CD8-positive, alpha-beta memory T cell (primary cell): ENCODE data around the gene ANKRD33. TPM values are rescaled to one million over a fixed set of nuclear protein-coding genes. Genes with fewer than 3 reads are reported as not detected.

ENCODE experiments used
- CTCF ChIA-PET: fragments of 350-600 bp; sonication (Branson Sonifier 250); formaldehyde crosslinking; loops from one replicate; lab custom pipeline; 2021; ENCODE audit warnings: antibody characterized with exemption; lab: Charles Lee
- POLR2A ChIA-PET: fragments of 350-600 bp; sonication (Branson Sonifier 250); formaldehyde crosslinking; loops from one replicate; lab custom pipeline; 2021; ENCODE audit warnings: antibody characterized with exemption; lab: Charles Lee
- DNase-seq, 5 donors: peaks; one replicate each; pipeline versions ENCODE4 v3.0.0 to v3.0.0-alpha.2; 2020 to 2022; ENCODE audit warnings: mixed read lengths in 1 of 5
- H3K27ac ChIP-seq: one replicate; pipeline ENCODE4 v1.7.0; 2013; ENCODE audit warnings: low read depth, mild to moderate bottlenecking, low read length, moderate library complexity
- H3K27me3 ChIP-seq: 2 replicates; pipeline ENCODE4 v1.7.0; 2013; ENCODE audit warnings: low read length, mild to moderate bottlenecking; ENCODE audit not compliant: insufficient read depth, poor library complexity, severe bottlenecking
- H3K36me3 ChIP-seq: 2 replicates; pipeline ENCODE4 v1.7.0; 2013; ENCODE audit warnings: mild to moderate bottlenecking, low read length, moderate library complexity; ENCODE audit not compliant: insufficient read depth
- H3K4me1 ChIP-seq: 2 replicates; pipeline ENCODE4 v1.7.0; 2013; ENCODE audit warnings: mild to moderate bottlenecking, low read length, moderate library complexity; ENCODE audit not compliant: insufficient read depth
- H3K4me3 ChIP-seq: 2 replicates; pipeline ENCODE4 v1.7.0; 2013; ENCODE audit warnings: mild to moderate bottlenecking, low read length
- H3K9me3 ChIP-seq: 2 replicates; pipeline ENCODE4 v1.7.0; 2013; ENCODE audit warnings: mild to moderate bottlenecking, low read length
- H3K27ac Mint-ChIP-seq, 8 donors: one replicate each; pipeline ENCODE4 v1.8.0; 2020 to 2021; ENCODE audit warnings: mixed read lengths in 8 of 8, mild to moderate bottlenecking in 6 of 8, inconsistent platforms in 3 of 8, moderate library complexity in 3 of 8
- H3K27me3 Mint-ChIP-seq, 2 donors: one replicate each; pipeline ENCODE4 v1.8.0; 2020 to 2021; ENCODE audit warnings: mixed read lengths in 2 of 2, mild to moderate bottlenecking in 1 of 2, moderate library complexity in 1 of 2
- H3K36me3 Mint-ChIP-seq, 3 donors: one replicate each; pipeline ENCODE4 v1.8.0; 2020 to 2021; ENCODE audit warnings: mixed read lengths in 3 of 3, inconsistent platforms in 1 of 3, mild to moderate bottlenecking in 1 of 3
- H3K4me1 Mint-ChIP-seq, 3 donors: one replicate each; pipeline ENCODE4 v1.8.0; 2020 to 2021; ENCODE audit warnings: mixed read lengths in 3 of 3, inconsistent platforms in 1 of 3, mild to moderate bottlenecking in 1 of 3
- H3K4me3 Mint-ChIP-seq, 7 donors: one replicate each; pipeline ENCODE4 v1.8.0; 2020 to 2021; ENCODE audit warnings: mixed read lengths in 7 of 7, mild to moderate bottlenecking in 6 of 7, moderate library complexity in 4 of 7, inconsistent platforms in 2 of 7
- H3K9me3 Mint-ChIP-seq, 5 donors: one replicate each; pipeline ENCODE4 v1.8.0; 2020 to 2022; ENCODE audit warnings: mixed read lengths in 5 of 5, mild to moderate bottlenecking in 3 of 5, moderate library complexity in 2 of 5, inconsistent platforms in 1 of 5
- polyA plus RNA-seq: library from polyadenylated mRNA; unstranded; fragments of 300-500 nt; fragmentation: Illumina TruSeq; gene quantifications from one replicate; pipeline ENCODE4 v1.2.3, GENCODE V29; 2021
- total RNA-seq, 2 experiments: library from RNA; stranded (reverse); gene quantifications; one replicate each; pipeline ENCODE4 v1.2.3, GENCODE V29; 2021

Gene ANKRD33
- total and polyA plus RNA-seq, 3 experiments from 2014 or later, result not detected

GRCh38 chr12:51917041-51917590, 29.2 kb downstream of the ANKRD33 start:
- no peaks in the 10 kb centered on the region for H3K4me1 ChIP-seq
- DNase-seq, result no peak
- POLR2A ChIA-PET, result no interaction called here
- H3K27me3 ChIP-seq, result no peaks in the 10 kb centered on the region
- no peaks in the 10 kb centered on the region for H3K4me1 Mint-ChIP-seq
- peaks cover 0 to 1% (median 0%) of the 10 kb centered on the region in 3 donors for H3K36me3 Mint-ChIP-seq
- H3K36me3 ChIP-seq, result no peaks in the 10 kb centered on the region
- H3K4me3 Mint-ChIP-seq, result no peak overlapping the region
- H3K9me3 ChIP-seq, result no peaks in the 10 kb centered on the region
- H3K27ac ChIP-seq, result no peak overlapping the region
- H3K27ac Mint-ChIP-seq, result no peak overlapping the region
- CTCF ChIA-PET, result no interaction called here
- no peak overlapping the region for H3K4me3 ChIP-seq
- no peaks in the 10 kb centered on the region for H3K9me3 Mint-ChIP-seq
- peaks cover 2 to 8% of the 10 kb centered on the region in 2 donors for H3K27me3 Mint-ChIP-seq

- H3K4me1 Mint-ChIP-seq, result peaks cover 0 to 2% (median 0%) of the 10 kb centered on the region in 3 donors
- H3K36me3 ChIP-seq, result no peaks in the 10 kb centered on the region
- peak overlapping the region in 1 of 8 donors; percentile 58 for H3K27ac Mint-ChIP-seq
- DNase-seq, result no peak
- peaks cover 0 to 6% of the 10 kb centered on the region in 2 donors for H3K27me3 Mint-ChIP-seq
- H3K4me1 ChIP-seq, result no peaks in the 10 kb centered on the region
- H3K9me3 Mint-ChIP-seq, result no peaks in the 10 kb centered on the region
- H3K27me3 ChIP-seq, result no peaks in the 10 kb centered on the region
- no peak overlapping the region for H3K4me3 ChIP-seq
- H3K9me3 ChIP-seq, result no peaks in the 10 kb centered on the region
- no peaks in the 10 kb centered on the region for H3K36me3 Mint-ChIP-seq
- no peak overlapping the region for H3K4me3 Mint-ChIP-seq
- POLR2A ChIA-PET, result no interaction called here
- CTCF ChIA-PET, result interaction anchor here (1.1 kb wide), 1 partner anchor 107 kb away, joined by 4 read pairs; no protein-coding TSS in a partner anchor
- no peak overlapping the region for H3K27ac ChIP-seq
Observed at GRCh38 chr12:51917746-51918453, 30.0 kb downstream of the ANKRD33 start.

- Histone ChIP-seq H3K27me3 (no peaks in the 10 kb centered on the region), H3K4me1 (no peaks in the 10 kb centered on the region), H3K36me3 (no peaks in the 10 kb centered on the region), H3K27ac (no peak overlapping the region), H3K9me3 (no peaks in the 10 kb centered on the region), H3K4me3 (no peak overlapping the region)
- Mint-ChIP-seq H3K36me3 (no peaks in the 10 kb centered on the region), H3K4me3 (no peak overlapping the region), H3K4me1 (peaks cover 0 to 6% (median 2%) of the 10 kb centered on the region in 3 donors), H3K27ac (peak overlapping the region in 1 of 8 donors; percentile 39), H3K9me3 (no peaks in the 10 kb centered on the region), H3K27me3 (peaks cover 0 to 5% of the 10 kb centered on the region in 2 donors)
- DNase-seq, result no peak
- CTCF ChIA-PET, result no interaction called here
- POLR2A ChIA-PET, result no interaction called here
Observed at GRCh38 chr12:51920046-51920445, 32.1 kb downstream of the ANKRD33 start.

GRCh38 chr12:51921017-51921725, 33.3 kb downstream of the ANKRD33 start:
- Mint-ChIP-seq H3K27me3 (peaks cover 0 to 7% of the 10 kb centered on the region in 2 donors), H3K4me3 (no peak overlapping the region), H3K4me1 (peaks cover 0 to 6% (median 2%) of the 10 kb centered on the region in 3 donors), H3K9me3 (no peaks in the 10 kb centered on the region), H3K36me3 (no peaks in the 10 kb centered on the region), H3K27ac (no peak overlapping the region)
- Histone ChIP-seq H3K27me3 (no peaks in the 10 kb centered on the region), H3K4me3 (no peak overlapping the region), H3K4me1 (no peaks in the 10 kb centered on the region), H3K9me3 (no peaks in the 10 kb centered on the region), H3K36me3 (no peaks in the 10 kb centered on the region), H3K27ac (no peak overlapping the region)
- no peak for DNase-seq
- CTCF ChIA-PET, result interaction anchor here (1.7 kb wide), 1 partner anchor 57 kb away, joined by 3 read pairs; no protein-coding TSS in a partner anchor
- POLR2A ChIA-PET, result no interaction called here

- Histone ChIP-seq H3K9me3 (no peaks in the 10 kb centered on the region), H3K4me1 (no peaks in the 10 kb centered on the region), H3K36me3 (no peaks in the 10 kb centered on the region), H3K4me3 (no peak overlapping the region), H3K27me3 (no peaks in the 10 kb centered on the region), H3K27ac (no peak overlapping the region)
- H3K4me1 Mint-ChIP-seq, result peaks cover 0 to 6% (median 2%) of the 10 kb centered on the region in 3 donors
- peaks cover 0 to 7% of the 10 kb centered on the region in 2 donors for H3K27me3 Mint-ChIP-seq
- H3K9me3 Mint-ChIP-seq, result no peaks in the 10 kb centered on the region
- ChIA-PET CTCF (interaction anchor here (1.0 to 2.7 kb wide), 8 partner anchors 10 to 98 kb away, joined by 3 to 15 read pairs (median 5); no protein-coding TSS in a partner anchor), POLR2A (no interaction called here)
- no peak overlapping the region for H3K27ac Mint-ChIP-seq
- H3K4me3 Mint-ChIP-seq, result no peak overlapping the region
- DNase-seq, result no peak
- no peaks in the 10 kb centered on the region for H3K36me3 Mint-ChIP-seq
Observed at GRCh38 chr12:51922146-51922545, 34.2 kb downstream of the ANKRD33 start.

GRCh38 chr12:51922762-51923505, 35.0 kb downstream of the ANKRD33 start:
- no peaks in the 10 kb centered on the region for H3K36me3 Mint-ChIP-seq
- Histone ChIP-seq H3K4me3 (no peak overlapping the region), H3K36me3 (no peaks in the 10 kb centered on the region), H3K27ac (no peak overlapping the region), H3K27me3 (no peaks in the 10 kb centered on the region), H3K9me3 (no peaks in the 10 kb centered on the region), H3K4me1 (no peaks in the 10 kb centered on the region)
- no peak overlapping the region for H3K27ac Mint-ChIP-seq
- ChIA-PET POLR2A (no interaction called here), CTCF (interaction anchor here (0.8 to 2.7 kb wide), 14 partner anchors 11 to 302 kb away, joined by 3 to 15 read pairs (median 3); partner anchors contain the start of gene ACVRL1)
- peaks cover 0 to 7% of the 10 kb centered on the region in 2 donors for H3K27me3 Mint-ChIP-seq
- no peak for DNase-seq
- H3K4me3 Mint-ChIP-seq, result no peak overlapping the region
- H3K4me1 Mint-ChIP-seq, result peaks cover 0 to 6% (median 2%) of the 10 kb centered on the region in 3 donors
- no peaks in the 10 kb centered on the region for H3K9me3 Mint-ChIP-seq

- Histone ChIP-seq H3K4me3 (no peak overlapping the region), H3K9me3 (no peaks in the 10 kb centered on the region), H3K27ac (no peak overlapping the region), H3K36me3 (no peaks in the 10 kb centered on the region), H3K4me1 (no peaks in the 10 kb centered on the region), H3K27me3 (no peaks in the 10 kb centered on the region)
- Mint-ChIP-seq H3K36me3 (no peaks in the 10 kb centered on the region), H3K4me1 (peaks cover 0 to 6% (median 2%) of the 10 kb centered on the region in 3 donors), H3K27me3 (peaks cover 0 to 7% of the 10 kb centered on the region in 2 donors), H3K9me3 (no peaks in the 10 kb centered on the region), H3K27ac (no peak overlapping the region), H3K4me3 (peak overlapping the region in 3 of 7 donors; percentile 40 to 68 (median 53))
- DNase-seq, result peak; percentile 21 to 61 (median 37)
- ChIA-PET POLR2A (no interaction called here), CTCF (interaction anchor here (0.5 to 2.7 kb wide), 14 partner anchors 11 to 905 kb away, joined by 3 to 15 read pairs (median 4); partner anchors contain the start of gene ACVRL1)
Observed at GRCh38 chr12:51923506-51924365, 35.8 kb downstream of the ANKRD33 start.
